Effector memory CD4-positive, alpha-beta T cell (primary cell): Measurements from ENCODE around the gene NTSR2.

Source experiments
- DNase-seq, 3 donors: peaks; one replicate each; pipeline ENCODE4 v3.0.0-alpha.2; 2020
- H3K27ac ChIP-seq: 2 replicates; pipeline ENCODE4 v1.7.0; 2013; ENCODE audit warnings: mild to moderate bottlenecking, low read length, moderate library complexity; ENCODE audit not compliant: insufficient read depth, poor library complexity, severe bottlenecking
- H3K27me3 ChIP-seq: replicated peaks from 2 replicates; pipeline ENCODE4 v1.7.0; 2013; ENCODE audit warnings: mild to moderate bottlenecking, low read length; ENCODE audit not compliant: insufficient read depth, control insufficient read depth, poor library complexity, severe bottlenecking
- H3K36me3 ChIP-seq: 2 replicates; pipeline ENCODE4 v1.7.0; 2013; ENCODE audit warnings: mild to moderate bottlenecking, low read length, moderate library complexity; ENCODE audit not compliant: control insufficient read depth, insufficient read depth
- H3K4me1 ChIP-seq: 2 replicates; pipeline ENCODE4 v1.7.0; 2013; ENCODE audit warnings: low read length, mild to moderate bottlenecking; ENCODE audit not compliant: control insufficient read depth, insufficient read depth, poor library complexity, severe bottlenecking
- H3K4me3 ChIP-seq: 2 replicates; pipeline ENCODE4 v1.7.0; 2013; ENCODE audit warnings: low read length, low read depth, mild to moderate bottlenecking; ENCODE audit not compliant: insufficient read depth, poor library complexity, severe bottlenecking
- H3K9me3 ChIP-seq: 2 replicates; pipeline ENCODE4 v1.7.0; 2013; ENCODE audit warnings: mild to moderate bottlenecking, low read length, moderate library complexity; ENCODE audit not compliant: control insufficient read depth

Gene NTSR2

GRCh38 chr2:11711354-11711716, 41.3 kb upstream of the NTSR2 start:
- Histone ChIP-seq H3K4me1 (no peaks in the 10 kb centered on the region), H3K36me3 (no peaks in the 10 kb centered on the region), H3K9me3 (no peaks in the 10 kb centered on the region), H3K27ac (no peak overlapping the region), H3K27me3 (no peaks in the 10 kb centered on the region), H3K4me3 (no peak overlapping the region)
- no peak for DNase-seq

GRCh38 chr2:11710632-11711353, 40.8 kb upstream of the NTSR2 start:
- Histone ChIP-seq H3K9me3 (no peaks in the 10 kb centered on the region), H3K27me3 (no peaks in the 10 kb centered on the region), H3K4me3 (no peak overlapping the region), H3K27ac (no peak overlapping the region), H3K36me3 (no peaks in the 10 kb centered on the region), H3K4me1 (no peaks in the 10 kb centered on the region)
- DNase-seq, result no peak

GRCh38 chr2:11710210-11710609, 40.2 kb upstream of the NTSR2 start:
- H3K9me3 ChIP-seq, result no peaks in the 10 kb centered on the region
- no peaks in the 10 kb centered on the region for H3K36me3 ChIP-seq
- no peaks in the 10 kb centered on the region for H3K27me3 ChIP-seq
- H3K4me3 ChIP-seq, result no peak overlapping the region
- H3K4me1 ChIP-seq, result no peaks in the 10 kb centered on the region
- H3K27ac ChIP-seq, result no peak overlapping the region
- no peak for DNase-seq

- H3K27me3 ChIP-seq, result no peaks in the 10 kb centered on the region
- no peaks in the 10 kb centered on the region for H3K4me1 ChIP-seq
- no peaks in the 10 kb centered on the region for H3K36me3 ChIP-seq
- no peak for DNase-seq
- no peak overlapping the region for H3K4me3 ChIP-seq
- no peaks in the 10 kb centered on the region for H3K9me3 ChIP-seq
- H3K27ac ChIP-seq, result no peak overlapping the region
Observed at GRCh38 chr2:11709293-11709692, 39.3 kb upstream of the NTSR2 start.

GRCh38 chr2:11708106-11708505, 38.1 kb upstream of the NTSR2 start:
- H3K27me3 ChIP-seq, result no peaks in the 10 kb centered on the region
- no peak overlapping the region for H3K4me3 ChIP-seq
- H3K36me3 ChIP-seq, result no peaks in the 10 kb centered on the region
- no peak for DNase-seq
- H3K4me1 ChIP-seq, result no peaks in the 10 kb centered on the region
- no peak overlapping the region for H3K27ac ChIP-seq
- H3K9me3 ChIP-seq, result no peaks in the 10 kb centered on the region

GRCh38 chr2:11705711-11706110, 35.7 kb upstream of the NTSR2 start:
- Histone ChIP-seq H3K9me3 (no peaks in the 10 kb centered on the region), H3K4me1 (no peaks in the 10 kb centered on the region), H3K27ac (no peak overlapping the region), H3K4me3 (no peak overlapping the region), H3K27me3 (no peaks in the 10 kb centered on the region), H3K36me3 (no peaks in the 10 kb centered on the region)
- DNase-seq, result no peak

- DNase-seq, result no peak
- no peaks in the 10 kb centered on the region for H3K27me3 ChIP-seq
- no peak overlapping the region for H3K27ac ChIP-seq
- no peaks in the 10 kb centered on the region for H3K9me3 ChIP-seq
- H3K36me3 ChIP-seq, result no peaks in the 10 kb centered on the region
- H3K4me1 ChIP-seq, result no peaks in the 10 kb centered on the region
- no peak overlapping the region for H3K4me3 ChIP-seq
Observed at GRCh38 chr2:11705063-11705462, 35.1 kb upstream of the NTSR2 start.

- H3K4me3 ChIP-seq, result no peak overlapping the region
- H3K27ac ChIP-seq, result no peak overlapping the region
- no peaks in the 10 kb centered on the region for H3K9me3 ChIP-seq
- H3K36me3 ChIP-seq, result no peaks in the 10 kb centered on the region
- DNase-seq, result no peak
- H3K27me3 ChIP-seq, result no peaks in the 10 kb centered on the region
- no peaks in the 10 kb centered on the region for H3K4me1 ChIP-seq
Observed at GRCh38 chr2:11703700-11704099, 33.7 kb upstream of the NTSR2 start.

- no peak for DNase-seq
- Histone ChIP-seq H3K36me3 (no peaks in the 10 kb centered on the region), H3K27me3 (no peaks in the 10 kb centered on the region), H3K9me3 (no peaks in the 10 kb centered on the region), H3K4me3 (no peak overlapping the region), H3K27ac (no peak overlapping the region), H3K4me1 (no peaks in the 10 kb centered on the region)
Observed at GRCh38 chr2:11702946-11703345, 33.0 kb upstream of the NTSR2 start.

- Histone ChIP-seq H3K4me1 (no peaks in the 10 kb centered on the region), H3K4me3 (no peak overlapping the region), H3K36me3 (no peaks in the 10 kb centered on the region), H3K27ac (no peak overlapping the region), H3K9me3 (no peaks in the 10 kb centered on the region), H3K27me3 (no peaks in the 10 kb centered on the region)
- no peak for DNase-seq
Observed at GRCh38 chr2:11701751-11702301, 31.8 kb upstream of the NTSR2 start.
